Lung (tissue), 12 donors: ENCODE data around the gene WWC2. TPM values are rescaled to one million over a fixed set of nuclear protein-coding genes. Genes with fewer than 3 reads are reported as not detected.

Experiments used
- ATAC-seq: fragments of 200-7000 bp; cut with Tn5 transposase; one replicate; pipeline ENCODE4 v1.9.1; 2020; ENCODE audit warnings: moderate number of reproducible peaks; ENCODE audit not compliant: insufficient read depth, low FRiP score
- DNase-seq, 3 donors: peaks; one replicate each; pipeline ENCODE4 v3.0.0-alpha.2; 2013 to 2017
- H3K27ac ChIP-seq, 2 donors: one replicate each; pipeline ENCODE4 v1.5.1; 2013; ENCODE audit warnings: mild to moderate bottlenecking in 2 of 2, moderate library complexity in 2 of 2, control low read depth in 1 of 2, inconsistent platforms in 1 of 2, low read depth in 1 of 2, low read length in 1 of 2
- H3K27me3 ChIP-seq, 3 donors: one replicate each; pipeline ENCODE4 v1.5.1; 2013; ENCODE audit warnings: low read length in 2 of 3; ENCODE audit not compliant: control insufficient read depth in 3 of 3, insufficient read depth in 3 of 3
- H3K36me3 ChIP-seq, 4 donors: one replicate each; pipeline ENCODE4 v1.5.1; 2013; ENCODE audit warnings: low read length in 4 of 4, mild to moderate bottlenecking in 1 of 4, moderate library complexity in 1 of 4; ENCODE audit not compliant: control insufficient read depth in 4 of 4, insufficient read depth in 4 of 4
- H3K4me1 ChIP-seq, 5 donors: one replicate each; pipeline ENCODE4 v1.5.1; 2013; ENCODE audit warnings: low read length in 5 of 5, mild to moderate bottlenecking in 2 of 5, moderate library complexity in 1 of 5; ENCODE audit not compliant: control insufficient read depth in 5 of 5, insufficient read depth in 5 of 5
- H3K4me3 ChIP-seq: one replicate; pipeline ENCODE4 v1.5.1; 2013; ENCODE audit warnings: mild to moderate bottlenecking, control low read depth, moderate library complexity
- H3K9ac ChIP-seq, 2 donors: one replicate each; pipeline ENCODE4 v1.5.1; 2013; ENCODE audit warnings: low read length in 2 of 2, control low read depth in 1 of 2; ENCODE audit not compliant: insufficient read depth in 1 of 2
- H3K9me3 ChIP-seq, 4 donors: one replicate each; pipeline ENCODE4 v1.5.1; 2013; ENCODE audit warnings: low read length in 3 of 4, mild to moderate bottlenecking in 1 of 4, moderate library complexity in 1 of 4; ENCODE audit not compliant: control insufficient read depth in 4 of 4, insufficient read depth in 3 of 4
- CTCF ChIP-seq: IDR thresholded peaks from 2 replicates; pipeline ENCODE4 v1.5.1; 2012; ENCODE audit warnings: mild to moderate bottlenecking; ENCODE audit errors: control extremely low read depth, extremely low read depth
- WGBS, 2 donors: extraction: QIAGEN DNeasy Blood & Tissue Kit; methylation state at CpG; one replicate each; pipeline ENCODE4 v1.1.7; 2013; 5-methylcytosine and 5-hydroxymethylcytosine counted together
- polyA plus RNA-seq, 2 donors: library from polyadenylated mRNA; stranded (reverse); fragments of 200-250 nt; gene quantifications; one replicate each; pipeline ENCODE4 v1.2.1, GENCODE V29; 2013
- total RNA-seq, 2 donors: library from RNA; depleted of rRNA in 1 of 2; stranded (reverse); fragments of >200 nt in 1 of 2; gene quantifications; one replicate each; pipeline ENCODE4 v1.2.1, GENCODE V29; 2014 to 2021
- donor health status: control.
- donor health status: control.
- donor health status: Bipolar disorder and iron deficiency.
- donor health status: healthy.
- donor health status: DM: yes; HTN: yes; CAD: no.

The WWC2 gene
- total and polyA plus RNA-seq, 4 donors, result 15.6 to 124 (median 45.2) TPM

DNA sequence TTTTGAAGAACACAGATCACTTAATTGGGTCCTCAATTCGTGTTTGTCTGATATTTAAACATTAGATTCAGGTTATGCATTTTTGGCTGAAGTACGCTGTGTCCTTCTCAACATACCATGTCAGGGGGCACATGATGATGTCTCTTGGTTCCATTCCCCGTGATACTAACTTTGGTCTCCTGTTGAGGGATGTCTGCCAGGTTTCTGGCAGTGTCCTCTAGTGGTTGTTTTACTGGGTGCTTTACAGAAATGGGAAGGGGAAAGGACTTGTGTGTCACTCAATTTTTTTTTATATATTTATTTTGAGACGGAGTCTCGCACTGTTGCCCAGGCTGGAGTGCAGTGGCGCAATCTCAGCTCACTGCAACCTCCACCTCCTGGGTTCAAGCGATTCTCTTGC lies 58.2 kb downstream of the WWC2 start:
- no peak for TF ChIP-seq CTCF
- no peak overlapping the region for H3K4me3 ChIP-seq
- H3K9me3 ChIP-seq, result no peaks in the 10 kb centered on the region
- no peaks in the 10 kb centered on the region for H3K36me3 ChIP-seq
- peaks cover 0 to 17% (median 4%) of the 10 kb centered on the region in 5 donors for H3K4me1 ChIP-seq
- 88 to 90% methylated on average over 7 of the region's 7 CpGs for WGBS, 2 donors
- H3K27me3 ChIP-seq, result no peaks in the 10 kb centered on the region
- no peak overlapping the region for H3K27ac ChIP-seq
- DNase-seq (no peak), ATAC-seq (no peak)
- no peak overlapping the region for H3K9ac ChIP-seq

DNA sequence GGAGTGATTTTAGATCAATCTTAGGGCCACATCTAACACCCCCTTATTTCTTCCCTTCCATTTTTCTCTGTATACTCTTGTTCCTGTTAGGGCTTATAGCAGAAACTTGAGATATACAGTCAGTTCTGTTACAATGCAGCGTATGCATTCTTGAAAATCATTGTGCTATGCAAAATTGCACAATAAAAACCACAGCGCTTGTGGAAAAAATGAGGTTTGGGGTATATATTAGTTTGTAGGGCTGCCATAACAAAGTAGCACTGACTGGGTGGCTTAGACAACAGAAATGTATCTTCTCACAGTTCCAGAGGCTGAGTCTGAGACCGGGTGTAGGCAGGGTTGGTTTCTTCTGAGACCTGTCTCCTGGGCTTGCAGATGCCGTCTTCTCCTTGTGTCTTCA lies 59.0 kb downstream of the WWC2 start:
- H3K27me3 ChIP-seq, result no peaks in the 10 kb centered on the region
- peaks cover 0 to 24% (median 4%) of the 10 kb centered on the region in 5 donors for H3K4me1 ChIP-seq
- no peak for DNase-seq
- H3K9ac ChIP-seq, result no peak overlapping the region
- no peak for ATAC-seq
- no peaks in the 10 kb centered on the region for H3K9me3 ChIP-seq
- no peak overlapping the region for H3K4me3 ChIP-seq
- WGBS, 2 donors, result 38 to 59% methylated on average over 4 of the region's 4 CpGs
- no peak overlapping the region for H3K27ac ChIP-seq
- H3K36me3 ChIP-seq, result no peaks in the 10 kb centered on the region
- no peak for TF ChIP-seq CTCF

GRCh38 chr4:183161630-183162029 lies 62.6 kb downstream of the WWC2 start:
- Histone ChIP-seq H3K9ac (no peak overlapping the region), H3K27ac (no peak overlapping the region), H3K9me3 (no peaks in the 10 kb centered on the region), H3K4me1 (peaks cover 0 to 19% (median 2%) of the 10 kb centered on the region in 5 donors), H3K4me3 (no peak overlapping the region), H3K36me3 (no peaks in the 10 kb centered on the region), H3K27me3 (no peaks in the 10 kb centered on the region)
- ATAC-seq (no peak), DNase-seq (no peak)
- WGBS, 2 donors, result 89 to 92% methylated on average over 5 of the region's 5 CpGs
- no peak for TF ChIP-seq CTCF

DNA sequence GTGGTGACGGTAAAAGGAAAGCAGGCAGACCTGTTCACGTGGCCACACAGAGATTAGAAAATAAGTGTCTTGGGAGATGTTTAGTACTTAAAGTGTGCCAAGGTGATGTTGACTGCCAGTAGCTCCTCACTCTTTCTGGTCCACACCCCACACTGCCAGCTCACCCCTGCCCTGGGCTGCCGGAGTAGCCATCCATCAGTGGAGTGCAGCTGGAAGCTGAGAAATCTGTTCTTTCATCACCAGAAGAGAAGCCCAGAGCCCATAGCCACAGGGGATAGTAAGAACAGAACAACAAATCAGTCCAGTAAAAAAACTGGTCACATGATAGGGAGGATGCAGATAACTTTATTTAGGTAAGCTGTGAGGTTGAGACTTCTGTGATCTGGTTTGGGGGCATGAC lies 64.1 kb downstream of the WWC2 start:
- no peak overlapping the region for H3K27ac ChIP-seq
- no peak overlapping the region for H3K4me3 ChIP-seq
- ATAC-seq, result no peak
- TF ChIP-seq CTCF, result no peak
- peaks cover 0 to 24% (median 2%) of the 10 kb centered on the region in 5 donors for H3K4me1 ChIP-seq
- no peaks in the 10 kb centered on the region for H3K36me3 ChIP-seq
- no peak overlapping the region for H3K9ac ChIP-seq
- 73 to 80% methylated on average over 3 of the region's 3 CpGs for WGBS, 2 donors
- no peaks in the 10 kb centered on the region for H3K9me3 ChIP-seq
- H3K27me3 ChIP-seq, result no peaks in the 10 kb centered on the region
- no peak for DNase-seq
